IPS-15b (cell line): ENCODE data around the gene DSTN.

Source experiments
- H3K27me3 ChIP-seq: one replicate; pipeline ENCODE4 v1.6.1; 2013; ENCODE audit warnings: low read length; ENCODE audit not compliant: control insufficient read depth, insufficient read depth
- H3K36me3 ChIP-seq: one replicate; pipeline ENCODE4 v1.6.1; 2013; ENCODE audit warnings: low read length; ENCODE audit not compliant: control insufficient read depth, insufficient read depth
- H3K4me1 ChIP-seq: one replicate; pipeline ENCODE4 v1.6.1; 2013; ENCODE audit warnings: mild to moderate bottlenecking, low read length; ENCODE audit not compliant: control insufficient read depth, insufficient read depth
- H3K4me3 ChIP-seq: one replicate; pipeline ENCODE4 v1.5.1; 2013; ENCODE audit warnings: low read depth, low read length
- H3K9ac ChIP-seq: one replicate; pipeline ENCODE4 v1.6.1; 2013; ENCODE audit warnings: low read depth, mild to moderate bottlenecking, low read length
- H3K9me3 ChIP-seq: one replicate; pipeline ENCODE4 v1.6.1; 2013; ENCODE audit warnings: mild to moderate bottlenecking, low read length; ENCODE audit not compliant: control insufficient read depth, insufficient read depth

Gene DSTN

GRCh38 chr20:17622851-17623508, 53.1 kb downstream of the DSTN start:
- H3K9ac ChIP-seq = no peak overlapping the region
- no peaks in the 10 kb centered on the region for H3K9me3 ChIP-seq
- peaks cover 81% of the 10 kb centered on the region for H3K36me3 ChIP-seq
- no peaks in the 10 kb centered on the region for H3K27me3 ChIP-seq
- no peaks in the 10 kb centered on the region for H3K4me1 ChIP-seq
- no peak overlapping the region for H3K4me3 ChIP-seq

GRCh38 chr20:17624070-17624469, 54.2 kb downstream of the DSTN start:
- no peaks in the 10 kb centered on the region for H3K27me3 ChIP-seq
- H3K9me3 ChIP-seq = no peaks in the 10 kb centered on the region
- no peak overlapping the region for H3K4me3 ChIP-seq
- no peak overlapping the region for H3K9ac ChIP-seq
- H3K36me3 ChIP-seq = peaks cover 77% of the 10 kb centered on the region
- no peaks in the 10 kb centered on the region for H3K4me1 ChIP-seq

- Histone ChIP-seq H3K9ac (no peak overlapping the region), H3K27me3 (no peaks in the 10 kb centered on the region), H3K9me3 (no peaks in the 10 kb centered on the region), H3K4me3 (no peak overlapping the region), H3K4me1 (no peaks in the 10 kb centered on the region), H3K36me3 (peaks cover 77% of the 10 kb centered on the region)
Observed at GRCh38 chr20:17624551-17625245, 54.8 kb downstream of the DSTN start.

- H3K27me3 ChIP-seq = no peaks in the 10 kb centered on the region
- H3K4me3 ChIP-seq = no peak overlapping the region
- no peaks in the 10 kb centered on the region for H3K9me3 ChIP-seq
- H3K4me1 ChIP-seq = no peaks in the 10 kb centered on the region
- H3K9ac ChIP-seq = no peak overlapping the region
- peaks cover 78% of the 10 kb centered on the region for H3K36me3 ChIP-seq
Observed at GRCh38 chr20:17625246-17626051, 55.6 kb downstream of the DSTN start.

- H3K27me3 ChIP-seq = no peaks in the 10 kb centered on the region
- no peak overlapping the region for H3K4me3 ChIP-seq
- no peak overlapping the region for H3K9ac ChIP-seq
- H3K36me3 ChIP-seq = peaks cover 77% of the 10 kb centered on the region
- H3K4me1 ChIP-seq = no peaks in the 10 kb centered on the region
- H3K9me3 ChIP-seq = no peaks in the 10 kb centered on the region
Observed at GRCh38 chr20:17626217-17627007, 56.5 kb downstream of the DSTN start.

GRCh38 chr20:17627101-17627955, 57.5 kb downstream of the DSTN start:
- no peaks in the 10 kb centered on the region for H3K4me1 ChIP-seq
- no peaks in the 10 kb centered on the region for H3K27me3 ChIP-seq
- H3K9ac ChIP-seq = no peak overlapping the region
- no peak overlapping the region for H3K4me3 ChIP-seq
- H3K9me3 ChIP-seq = no peaks in the 10 kb centered on the region
- H3K36me3 ChIP-seq = peaks cover 86% of the 10 kb centered on the region

- Histone ChIP-seq H3K9me3 (no peaks in the 10 kb centered on the region), H3K36me3 (peaks cover 83% of the 10 kb centered on the region), H3K4me1 (no peaks in the 10 kb centered on the region), H3K9ac (no peak overlapping the region), H3K4me3 (no peak overlapping the region), H3K27me3 (no peaks in the 10 kb centered on the region)
Observed at GRCh38 chr20:17628101-17628841, 58.4 kb downstream of the DSTN start.

GRCh38 chr20:17629025-17629424, 59.1 kb downstream of the DSTN start:
- no peaks in the 10 kb centered on the region for H3K27me3 ChIP-seq
- H3K4me1 ChIP-seq = no peaks in the 10 kb centered on the region
- H3K4me3 ChIP-seq = no peak overlapping the region
- peaks cover 85% of the 10 kb centered on the region for H3K36me3 ChIP-seq
- no peak overlapping the region for H3K9ac ChIP-seq
- H3K9me3 ChIP-seq = no peaks in the 10 kb centered on the region

- Histone ChIP-seq H3K9ac (no peak overlapping the region), H3K27me3 (no peaks in the 10 kb centered on the region), H3K36me3 (peaks cover 83% of the 10 kb centered on the region)
Observed at GRCh38 chr20:17629678-17630089, 59.8 kb downstream of the DSTN start.

GRCh38 chr20:17630151-17630805, 60.4 kb downstream of the DSTN start:
- no peaks in the 10 kb centered on the region for H3K9me3 ChIP-seq
- peaks cover 83% of the 10 kb centered on the region for H3K36me3 ChIP-seq
- no peaks in the 10 kb centered on the region for H3K27me3 ChIP-seq
- H3K9ac ChIP-seq = no peak overlapping the region
- H3K4me1 ChIP-seq = no peaks in the 10 kb centered on the region
- H3K4me3 ChIP-seq = no peak overlapping the region

More at GRCh38 chr20:17629678-17630089, 59.8 kb downstream of the DSTN start:
- Histone ChIP-seq H3K4me1 (no peaks in the 10 kb centered on the region), H3K4me3 (no peak overlapping the region), H3K9me3 (no peaks in the 10 kb centered on the region)
